BE2C (cell line): ENCODE measurements around the gene HINT3.
"Not testable (repeated sequence)": the region's sequence is repeated elsewhere in the genome, so short reads cannot be mapped to it uniquely, and the experiment has no call there.

Source experiments
- DNase-seq: peaks from one replicate; pipeline ENCODE4 v3.0.0-alpha.2; 2020
- H3K27me3 ChIP-seq: fragments of 250-450 bp; sonication (Bioruptor Pico); 2 replicates; pipeline ENCODE4 v1.5.1; 2020; ENCODE audit warnings: mild to moderate bottlenecking
- H3K36me3 ChIP-seq: fragments of 250-450 bp; sonication (Bioruptor Pico); 2 replicates; pipeline ENCODE4 v1.5.1; 2020; ENCODE audit warnings: mild to moderate bottlenecking
- H3K4me1 ChIP-seq: fragments of 250-450 bp; sonication (Bioruptor Pico); 2 replicates; pipeline ENCODE4 v1.5.1; 2020
- H3K4me3 ChIP-seq: 2 replicates; pipeline ENCODE4 v1.5.1; 2011; ENCODE audit warnings: low read depth, low read length
- H3K9me3 ChIP-seq: fragments of 250-450 bp; sonication (Bioruptor Pico); 2 replicates; pipeline ENCODE4 v1.5.1; 2020
- TF ChIP-seq, protein P1 (sequence below): IDR thresholded peaks from 2 replicates; pipeline ENCODE4 v1.5.1; 2012; ENCODE audit warnings: mild to moderate bottlenecking, low read depth, low read length

HINT3 gene

DNA sequence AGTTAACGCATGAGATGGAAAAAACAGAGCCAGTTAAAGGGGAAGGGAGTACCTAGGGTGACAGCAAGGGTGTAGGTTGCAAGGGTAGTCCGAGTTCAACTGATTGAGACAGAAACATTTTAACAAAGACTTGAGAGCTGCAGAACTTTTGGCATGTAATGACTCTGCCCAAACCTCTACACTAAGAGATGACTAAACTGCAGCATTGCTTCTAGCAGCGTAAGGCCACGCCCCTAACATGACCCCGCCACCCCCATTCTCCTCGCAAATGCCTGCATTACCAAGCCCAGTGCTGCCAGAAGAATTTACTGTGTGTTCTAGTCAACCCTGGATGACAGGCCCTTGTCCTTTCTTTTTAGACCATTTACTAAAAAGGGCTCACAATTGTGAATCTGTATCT is 6.3 kb upstream of the HINT3 start:
- Histone ChIP-seq H3K9me3 (no peaks in the 10 kb centered on the region), H3K4me1 (peaks cover 11% of the 10 kb centered on the region), H3K36me3 (no peaks in the 10 kb centered on the region), H3K27me3 (no peaks in the 10 kb centered on the region), H3K4me3 (no peak overlapping the region)
- DNase-seq = no peak
- TF ChIP-seq, protein P1, sequence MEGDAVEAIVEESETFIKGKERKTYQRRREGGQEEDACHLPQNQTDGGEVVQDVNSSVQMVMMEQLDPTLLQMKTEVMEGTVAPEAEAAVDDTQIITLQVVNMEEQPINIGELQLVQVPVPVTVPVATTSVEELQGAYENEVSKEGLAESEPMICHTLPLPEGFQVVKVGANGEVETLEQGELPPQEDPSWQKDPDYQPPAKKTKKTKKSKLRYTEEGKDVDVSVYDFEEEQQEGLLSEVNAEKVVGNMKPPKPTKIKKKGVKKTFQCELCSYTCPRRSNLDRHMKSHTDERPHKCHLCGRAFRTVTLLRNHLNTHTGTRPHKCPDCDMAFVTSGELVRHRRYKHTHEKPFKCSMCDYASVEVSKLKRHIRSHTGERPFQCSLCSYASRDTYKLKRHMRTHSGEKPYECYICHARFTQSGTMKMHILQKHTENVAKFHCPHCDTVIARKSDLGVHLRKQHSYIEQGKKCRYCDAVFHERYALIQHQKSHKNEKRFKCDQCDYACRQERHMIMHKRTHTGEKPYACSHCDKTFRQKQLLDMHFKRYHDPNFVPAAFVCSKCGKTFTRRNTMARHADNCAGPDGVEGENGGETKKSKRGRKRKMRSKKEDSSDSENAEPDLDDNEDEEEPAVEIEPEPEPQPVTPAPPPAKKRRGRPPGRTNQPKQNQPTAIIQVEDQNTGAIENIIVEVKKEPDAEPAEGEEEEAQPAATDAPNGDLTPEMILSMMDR = no peak

DNA sequence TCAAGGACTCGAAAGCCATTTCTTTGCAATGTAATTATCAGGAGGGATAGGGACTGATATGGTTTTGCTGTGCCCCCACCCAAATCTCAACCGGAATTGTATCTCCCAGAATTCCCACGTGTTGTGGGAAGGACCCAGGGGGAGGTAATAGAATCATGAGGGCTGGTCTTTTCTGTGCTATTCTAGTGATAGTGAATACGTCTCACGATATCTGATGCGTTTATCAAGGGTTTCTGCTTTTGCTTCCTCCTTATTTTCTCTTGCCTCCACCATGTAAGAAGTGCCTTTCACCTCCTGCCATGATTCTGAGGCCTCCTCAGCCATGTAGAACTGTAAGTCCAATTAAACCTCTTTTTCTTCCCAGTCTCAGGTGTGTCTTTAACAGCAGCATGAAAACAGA is 5.9 kb upstream of the HINT3 start:
- H3K36me3 ChIP-seq, H3K27me3 ChIP-seq, DNase-seq, H3K4me3 ChIP-seq, H3K9me3 ChIP-seq, H3K4me1 ChIP-seq: not testable (repeated sequence)

- Histone ChIP-seq H3K27me3 (no peaks in the 10 kb centered on the region), H3K4me1 (peaks cover 5% of the 10 kb centered on the region; the same call in 1 of the 2 replicates), H3K9me3 (no peaks in the 10 kb centered on the region), H3K36me3 (no peaks in the 10 kb centered on the region), H3K4me3 (no peak overlapping the region)
- TF ChIP-seq, protein P1 = no peak
- no peak for DNase-seq
These were observed 5.2 kb upstream of the HINT3 start for GRCh38 chr6:125951323-125951722.

GRCh38 chr6:125952764-125953501 is 3.6 kb upstream of the HINT3 start:
- Histone ChIP-seq H3K36me3 (no peaks in the 10 kb centered on the region), H3K9me3 (no peaks in the 10 kb centered on the region), H3K27me3 (no peaks in the 10 kb centered on the region), H3K4me1 (peaks cover 2% of the 10 kb centered on the region; the same call in 1 of the 2 replicates), H3K4me3 (no peak overlapping the region)
- TF ChIP-seq, protein P1 = peak; percentile 73
- DNase-seq = peak; percentile 75

GRCh38 chr6:125953502-125953875 is 3.1 kb upstream of the HINT3 start:
- H3K9me3 ChIP-seq = no peaks in the 10 kb centered on the region
- no peaks in the 10 kb centered on the region for H3K36me3 ChIP-seq
- peaks cover 2% of the 10 kb centered on the region; the same call in 1 of the 2 replicates for H3K4me1 ChIP-seq
- peak; percentile 51 for DNase-seq
- TF ChIP-seq, protein P1 = peak; percentile 49
- no peak overlapping the region for H3K4me3 ChIP-seq
- H3K27me3 ChIP-seq = no peaks in the 10 kb centered on the region

DNA sequence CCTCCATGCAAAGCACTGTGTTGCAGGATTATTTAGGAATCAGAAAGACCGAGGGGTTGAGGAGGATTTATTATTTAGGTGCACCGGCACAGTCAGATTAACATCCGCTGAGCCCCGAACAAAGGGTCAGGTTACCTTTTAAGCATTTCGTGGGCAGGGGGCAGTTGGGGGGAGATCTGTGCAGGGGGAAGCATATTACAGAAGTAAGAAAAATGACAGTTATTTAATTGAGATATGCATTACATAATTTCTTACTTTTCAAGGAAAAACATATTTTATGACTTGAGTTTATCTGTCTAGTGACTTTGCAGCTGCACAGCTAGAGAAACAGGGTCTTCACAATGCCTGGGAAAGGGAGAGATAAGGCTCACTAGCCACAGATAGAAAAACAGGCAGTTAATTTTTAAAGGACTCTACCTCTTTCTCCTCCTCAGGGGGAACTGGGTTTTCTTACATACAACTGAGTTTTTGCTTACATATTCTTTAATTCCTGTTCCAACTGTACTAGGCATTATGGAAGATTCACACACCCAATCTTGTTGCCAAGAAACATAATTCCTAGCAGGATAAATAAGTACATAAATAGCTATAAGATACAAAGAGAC is 1.7 kb upstream of the HINT3 start:
- Histone ChIP-seq H3K4me1 (peaks cover 2% of the 10 kb centered on the region; the same call in 1 of the 2 replicates), H3K36me3 (no peaks in the 10 kb centered on the region), H3K27me3 (no peaks in the 10 kb centered on the region), H3K4me3 (no peak overlapping the region), H3K9me3 (no peaks in the 10 kb centered on the region)
- DNase-seq = no peak
- TF ChIP-seq, protein P1 = no peak
